Ascending aorta (tissue), 2 donors: ENCODE results near the gene SRM. TPM values are rescaled to one million over a fixed set of nuclear protein-coding genes. Genes with fewer than 3 reads are reported as not detected.

Experiments
- DNase-seq, 2 donors: peaks; one replicate each; pipeline ENCODE4 v3.0.0-alpha.2; 2019; ENCODE audit warnings: low spot score in 2 of 2
- H3K27ac ChIP-seq, 2 donors: fragments of 200-600 bp; sonication (generic); one replicate each; pipeline ENCODE4 v1.5.1; 2016 to 2017; ENCODE audit warnings: mild to moderate bottlenecking in 1 of 2
- H3K27me3 ChIP-seq: fragments of 200-600 bp; sonication (generic); one replicate; pipeline ENCODE4 v1.5.1; 2017
- H3K36me3 ChIP-seq, 2 donors: fragments of 200-600 bp; sonication (generic); one replicate each; pipeline ENCODE4 v1.5.1; 2016
- H3K4me1 ChIP-seq, 2 donors: fragments of 200-600 bp; sonication (generic); one replicate each; pipeline ENCODE4 v1.5.1; 2016 to 2017; ENCODE audit warnings: mild to moderate bottlenecking in 1 of 2
- H3K4me3 ChIP-seq, 2 donors: fragments of 200-600 bp; sonication (generic); one replicate each; pipeline ENCODE4 v1.5.1; 2016 to 2017; ENCODE audit warnings: mild to moderate bottlenecking in 1 of 2
- H3K9me3 ChIP-seq, 2 donors: fragments of 200-600 bp; sonication (generic); one replicate each; pipeline ENCODE4 v1.5.1; 2016
- intact Hi-C: fragments of 100-400 bp; cut with DNase I; formaldehyde crosslinking; loops from one replicate; pipeline ENCODE4 v1.15.1; 2023
- total RNA-seq: library from RNA; depleted of rRNA; stranded (reverse); fragments of >200 nt; gene quantifications from one replicate; pipeline ENCODE4 v1.1.0, GENCODE V29; 2016
- TF ChIP-seq, protein P1 (sequence below), 3 experiments: fragments of 200-600 bp in 2 of 3; fragments of 450-650 bp in 1 of 3; sonication (generic) in 2 of 3; IDR thresholded peaks; one replicate each; pipeline ENCODE4 v1.5.1; 2016 to 2019; ENCODE audit warnings: antibody characterized with exemption in 3 of 3, mild to moderate bottlenecking in 1 of 3, moderate library complexity in 1 of 3

SRM gene
- total RNA-seq, 1 donor from 2014 or later: 175 TPM

DNA sequence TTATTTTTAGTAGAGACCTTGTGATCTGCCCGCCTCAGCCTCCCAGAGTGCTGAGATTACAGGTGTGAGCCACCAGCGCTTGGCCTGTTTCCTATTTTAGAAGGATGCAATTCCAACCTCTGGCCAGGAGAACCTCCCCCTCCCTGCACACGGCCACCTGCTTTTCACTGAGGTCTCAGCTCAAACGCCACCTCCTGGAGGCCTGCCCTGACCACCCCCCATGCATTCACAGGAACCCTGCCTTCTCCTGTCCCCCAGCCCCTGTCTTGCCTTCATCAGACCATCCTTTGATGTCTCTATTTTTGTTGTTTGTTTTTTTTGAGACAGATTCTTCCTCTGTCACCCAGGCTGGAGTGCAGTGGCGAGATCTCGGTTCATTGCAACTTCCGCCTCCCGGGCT, 2.3 kb downstream of the SRM start:
- intact Hi-C loops: no loop called here
- Histone ChIP-seq H3K4me1 (peaks cover 11 to 16% of the 10 kb centered on the region in 2 donors), H3K4me3 (no peak overlapping the region), H3K27ac (no peak overlapping the region), H3K36me3 (peaks cover 17 to 31% of the 10 kb centered on the region in 2 donors), H3K9me3 (no peaks in the 10 kb centered on the region), H3K27me3 (no peaks in the 10 kb centered on the region)
- TF ChIP-seq, protein P1, sequence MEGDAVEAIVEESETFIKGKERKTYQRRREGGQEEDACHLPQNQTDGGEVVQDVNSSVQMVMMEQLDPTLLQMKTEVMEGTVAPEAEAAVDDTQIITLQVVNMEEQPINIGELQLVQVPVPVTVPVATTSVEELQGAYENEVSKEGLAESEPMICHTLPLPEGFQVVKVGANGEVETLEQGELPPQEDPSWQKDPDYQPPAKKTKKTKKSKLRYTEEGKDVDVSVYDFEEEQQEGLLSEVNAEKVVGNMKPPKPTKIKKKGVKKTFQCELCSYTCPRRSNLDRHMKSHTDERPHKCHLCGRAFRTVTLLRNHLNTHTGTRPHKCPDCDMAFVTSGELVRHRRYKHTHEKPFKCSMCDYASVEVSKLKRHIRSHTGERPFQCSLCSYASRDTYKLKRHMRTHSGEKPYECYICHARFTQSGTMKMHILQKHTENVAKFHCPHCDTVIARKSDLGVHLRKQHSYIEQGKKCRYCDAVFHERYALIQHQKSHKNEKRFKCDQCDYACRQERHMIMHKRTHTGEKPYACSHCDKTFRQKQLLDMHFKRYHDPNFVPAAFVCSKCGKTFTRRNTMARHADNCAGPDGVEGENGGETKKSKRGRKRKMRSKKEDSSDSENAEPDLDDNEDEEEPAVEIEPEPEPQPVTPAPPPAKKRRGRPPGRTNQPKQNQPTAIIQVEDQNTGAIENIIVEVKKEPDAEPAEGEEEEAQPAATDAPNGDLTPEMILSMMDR (IDR thresholded peaks at IDR 0.05): no peak
- no peak for DNase-seq

- Histone ChIP-seq H3K4me1 (peaks cover 11 to 15% of the 10 kb centered on the region in 2 donors), H3K27me3 (no peaks in the 10 kb centered on the region), H3K9me3 (no peaks in the 10 kb centered on the region), H3K27ac (no peak overlapping the region), H3K4me3 (no peak overlapping the region), H3K36me3 (peaks cover 17 to 31% of the 10 kb centered on the region in 2 donors)
- DNase-seq: no peak
- TF ChIP-seq, protein P1 (IDR thresholded peaks at IDR 0.05): no peak
- intact Hi-C loops: no loop called here
These were observed 3.3 kb downstream of the SRM start for GRCh38 chr1:11056504-11056903.

- DNase-seq: no peak
- Histone ChIP-seq H3K27ac (no peak overlapping the region), H3K36me3 (peaks cover 17 to 31% of the 10 kb centered on the region in 2 donors), H3K4me3 (no peak overlapping the region), H3K9me3 (no peaks in the 10 kb centered on the region), H3K4me1 (peaks cover 6 to 7% of the 10 kb centered on the region in 2 donors), H3K27me3 (no peaks in the 10 kb centered on the region)
- TF ChIP-seq, protein P1 (IDR thresholded peaks at IDR 0.05): no peak
- intact Hi-C loops: no loop called here
These were observed 4.1 kb downstream of the SRM start for GRCh38 chr1:11055676-11056075.

- H3K4me1 ChIP-seq: peaks cover 6% of the 10 kb centered on the region in 2 donors
- intact Hi-C loops: no loop called here
- H3K27me3 ChIP-seq: no peaks in the 10 kb centered on the region
- no peak overlapping the region for H3K27ac ChIP-seq
- no peaks in the 10 kb centered on the region for H3K9me3 ChIP-seq
- no peak overlapping the region for H3K4me3 ChIP-seq
- peaks cover 17 to 31% of the 10 kb centered on the region in 2 donors for H3K36me3 ChIP-seq
- DNase-seq: no peak
- TF ChIP-seq, protein P1 (IDR thresholded peaks at IDR 0.05): no peak
These were observed 5.2 kb downstream of the SRM start for GRCh38 chr1:11054666-11055065.

DNA sequence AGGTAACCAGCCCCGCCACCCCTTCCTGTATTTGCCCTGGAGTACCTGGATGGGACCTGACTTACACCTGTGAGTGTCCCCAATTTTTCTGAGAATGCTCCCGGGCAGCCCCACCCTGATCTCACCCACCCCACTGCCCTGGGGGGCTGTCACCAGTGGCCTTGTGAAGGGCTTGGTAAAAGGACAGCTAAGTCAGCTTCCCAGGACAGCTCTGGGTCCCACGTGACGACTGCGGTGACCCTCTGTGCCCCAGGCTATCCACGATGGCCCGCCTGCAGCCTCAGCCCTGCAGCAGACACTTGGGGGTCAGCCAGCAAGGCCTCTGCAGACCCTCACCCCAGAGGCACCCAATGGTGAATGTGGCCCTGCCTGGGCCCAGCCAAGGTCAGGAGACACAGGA, 5.6 kb downstream of the SRM start:
- intact Hi-C loops: no loop called here
- TF ChIP-seq, protein P1 (IDR thresholded peaks at IDR 0.05): no peak
- peaks cover 17 to 31% of the 10 kb centered on the region in 2 donors for H3K36me3 ChIP-seq
- H3K27me3 ChIP-seq: no peaks in the 10 kb centered on the region
- peaks cover 5 to 6% of the 10 kb centered on the region in 2 donors for H3K4me1 ChIP-seq
- H3K27ac ChIP-seq: no peak overlapping the region
- no peaks in the 10 kb centered on the region for H3K9me3 ChIP-seq
- DNase-seq: no peak
- no peak overlapping the region for H3K4me3 ChIP-seq

GRCh38 chr1:11053758-11054137, 6.1 kb downstream of the SRM start:
- TF ChIP-seq, protein P1 (IDR thresholded peaks at IDR 0.05): no peak
- H3K27ac ChIP-seq: no peak overlapping the region
- no peaks in the 10 kb centered on the region for H3K9me3 ChIP-seq
- H3K27me3 ChIP-seq: no peaks in the 10 kb centered on the region
- intact Hi-C loops: no loop called here
- H3K4me3 ChIP-seq: no peak overlapping the region
- DNase-seq: no peak
- peaks cover 17 to 31% of the 10 kb centered on the region in 2 donors for H3K36me3 ChIP-seq
- H3K4me1 ChIP-seq: peaks cover under 1 to 3% of the 10 kb centered on the region in 2 donors
